GM10248 (cell line): Measurements from ENCODE around the gene TMEM35B.
"Not testable (repeated sequence)": the region's sequence is repeated elsewhere in the genome, so short reads cannot be mapped to it uniquely, and the experiment has no call there.

Source experiments
- CTCF ChIA-PET: fragments of 300-600 bp; sonication (Branson Sonifier 250); formaldehyde crosslinking; extraction: SDS; loops from one replicate; lab custom pipeline; 2021; ENCODE audit warnings: antibody characterized with exemption; lab: Yijun Ruan, JAX
- POLR2A ChIA-PET: fragments of 350-650 bp; sonication (Branson Sonifier 250); formaldehyde crosslinking; extraction: SDS; loops from one replicate; lab custom pipeline; 2020; ENCODE audit warnings: antibody characterized with exemption; lab: Yijun Ruan, JAX
- DNase-seq: peaks from one replicate; pipeline ENCODE4 v3.0.0; 2012; ENCODE audit errors: extremely low spot score
- CTCF ChIP-seq: IDR thresholded peaks from 2 replicates; pipeline ENCODE4 v1.5.1; 2012; ENCODE audit warnings: mild to moderate bottlenecking, low read depth; ENCODE audit errors: extremely low read depth, missing control alignments, control extremely low read depth

The TMEM35B gene

GRCh38 chr1:34988147-34988546, 3.0 kb upstream of the TMEM35B start:
- ChIA-PET CTCF (no interaction called here), POLR2A (no interaction called here)
- TF ChIP-seq CTCF = no peak
- DNase-seq = no peak

GRCh38 chr1:34987018-34987417, 1.9 kb upstream of the TMEM35B start:
- ChIA-PET POLR2A (no interaction called here), CTCF (no interaction called here)
- TF ChIP-seq CTCF = no peak
- DNase-seq = no peak

GRCh38 chr1:34985609-34985904, 410 bp upstream of the TMEM35B start:
- CTCF ChIA-PET = interaction anchor here (0.8 to 2.5 kb wide), 6 partner anchors 10 to 133 kb away, joined by 3 to 10 read pairs (median 4); no protein-coding TSS in a partner anchor
- not testable (repeated sequence) for DNase-seq
- POLR2A ChIA-PET = interaction anchor here (0.6 to 1.1 kb wide), 2 partner anchors 45 to 94 kb away, joined by 3 read pairs; partner anchors contain the start of gene ZMYM1

GRCh38 chr1:34984435-34984792, 733 bp downstream of the TMEM35B start:
- TF ChIP-seq CTCF = no peak
- CTCF ChIA-PET = interaction anchor here (0.7 to 2.5 kb wide), 6 partner anchors 9 to 132 kb away, joined by 3 to 10 read pairs (median 4); no protein-coding TSS in a partner anchor
- POLR2A ChIA-PET = interaction anchor here (1.1 kb wide), 1 partner anchor 95 kb away, joined by 3 read pairs; the partner anchor contains the start of gene ZMYM1
- no peak for DNase-seq

GRCh38 chr1:34983700-34984355, 1.3 kb downstream of the TMEM35B start:
- CTCF ChIA-PET = interaction anchor here (0.7 to 2.5 kb wide), 6 partner anchors 9 to 131 kb away, joined by 3 to 10 read pairs (median 3); no protein-coding TSS in a partner anchor
- no peak for DNase-seq
- POLR2A ChIA-PET = no interaction called here
- TF ChIP-seq CTCF = no peak

- no peak for DNase-seq
- TF ChIP-seq CTCF = no peak
- CTCF ChIA-PET = interaction anchor here (0.7 to 1.8 kb wide), 3 partner anchors 10 to 30 kb away, joined by 3 to 4 read pairs (median 3); no protein-coding TSS in a partner anchor
- POLR2A ChIA-PET = no interaction called here
Observed at GRCh38 chr1:34982820-34983376, 2.2 kb downstream of the TMEM35B start.

- no peak for DNase-seq
- ChIA-PET POLR2A (no interaction called here), CTCF (interaction anchor here (1.0 to 2.4 kb wide), 3 partner anchors 12 to 128 kb away, joined by 3 to 6 read pairs (median 4); partner anchors contain the start of gene SMIM12)
- no peak for TF ChIP-seq CTCF
Observed at GRCh38 chr1:34980715-34981114, 4.4 kb downstream of the TMEM35B start.
